ENCODE data around the gene GPR55.

Gene GPR55

GRCh38 chr2:230952226-230952956 is 27.3 kb upstream of the GPR55 start:
- no peak for DNase-seq
- no peaks in the 10 kb centered on the region for H3K27me3 ChIP-seq (replicated peaks; ENCODE audit: insufficient read depth, low read length)
- no peaks in the 10 kb centered on the region for H4K20me1 ChIP-seq (ENCODE audit: insufficient read depth, low read length)
- no peak overlapping the region for H3K9ac ChIP-seq (ENCODE audit: low read length)
- no peak overlapping the region for H3K27ac ChIP-seq (ENCODE audit: low read length)
- H2AFZ ChIP-seq (ENCODE audit: low read length), result no peak overlapping the region
- H3K36me3 ChIP-seq (replicated peaks; ENCODE audit: insufficient read depth, low read length), result no peaks in the 10 kb centered on the region
- H3F3A ChIP-seq (ENCODE audit: insufficient read depth, low read length), result peaks cover 11% of the 10 kb centered on the region
- H3K9me2 ChIP-seq (replicated peaks; ENCODE audit: insufficient read depth, low read length), result no peaks in the 10 kb centered on the region
- no peak overlapping the region for H3K4me2 ChIP-seq (ENCODE audit: low read depth, low read length)
- H3K4me1 ChIP-seq (ENCODE audit: low read length), result 0 out of 2 replicates have a peak, but pooled peaks cover 3% of the 10 kb centered on the region
- no peaks in the 10 kb centered on the region for H3K79me2 ChIP-seq (ENCODE audit: low read length)
- no peak for TF ChIP-seq CTCF (IDR thresholded peaks at IDR 0.05; ENCODE audit: low read length)
- TF ChIP-seq EZH2phosphoT487 (IDR thresholded peaks at IDR 0.05; ENCODE audit: low read length), result no peak
- no peak for TF ChIP-seq EZH2 (optimal IDR thresholded peaks at IDR 0.05; ENCODE audit: low read depth, low read length)
- no peaks in the 10 kb centered on the region for H3K9me3 ChIP-seq (replicated peaks; ENCODE audit: insufficient read depth, low read length)
- no peak overlapping the region for H3K4me3 ChIP-seq (ENCODE audit: low read length)

GRCh38 chr2:230951396-230951795 is 26.4 kb upstream of the GPR55 start:
- no peaks in the 10 kb centered on the region for H3K79me2 ChIP-seq (ENCODE audit: low read length)
- H3K4me3 ChIP-seq (ENCODE audit: low read length), result no peak overlapping the region
- H3K27me3 ChIP-seq (replicated peaks; ENCODE audit: insufficient read depth, low read length), result no peaks in the 10 kb centered on the region
- no peak for DNase-seq
- TF ChIP-seq EZH2 (optimal IDR thresholded peaks at IDR 0.05; ENCODE audit: low read depth, low read length) (no peak), EZH2phosphoT487 (IDR thresholded peaks at IDR 0.05; ENCODE audit: low read length) (no peak), CTCF (IDR thresholded peaks at IDR 0.05; ENCODE audit: low read length) (no peak)
- peaks cover 1% of the 10 kb centered on the region; the same call in 1 of the 2 replicates for H3F3A ChIP-seq (ENCODE audit: insufficient read depth, low read length)
- H3K9me3 ChIP-seq (replicated peaks; ENCODE audit: insufficient read depth, low read length), result no peaks in the 10 kb centered on the region
- no peaks in the 10 kb centered on the region for H3K9me2 ChIP-seq (replicated peaks; ENCODE audit: insufficient read depth, low read length)
- H3K9ac ChIP-seq (ENCODE audit: low read length), result no peak overlapping the region
- H3K36me3 ChIP-seq (replicated peaks; ENCODE audit: insufficient read depth, low read length), result no peaks in the 10 kb centered on the region
- H3K4me2 ChIP-seq (ENCODE audit: low read depth, low read length), result no peak overlapping the region
- no peak overlapping the region for H3K27ac ChIP-seq (ENCODE audit: low read length)
- H2AFZ ChIP-seq (ENCODE audit: low read length), result no peak overlapping the region
- H3K4me1 ChIP-seq (ENCODE audit: low read length), result 0 out of 2 replicates have a peak, but pooled peaks cover under 1% of the 10 kb centered on the region
- no peaks in the 10 kb centered on the region for H4K20me1 ChIP-seq (ENCODE audit: insufficient read depth, low read length)

- H2AFZ ChIP-seq (ENCODE audit: low read length), result no peak overlapping the region
- H3K27ac ChIP-seq (ENCODE audit: low read length), result no peak overlapping the region
- TF ChIP-seq EZH2 (optimal IDR thresholded peaks at IDR 0.05; ENCODE audit: low read depth, low read length) (no peak), EZH2phosphoT487 (IDR thresholded peaks at IDR 0.05; ENCODE audit: low read length) (no peak), CTCF (IDR thresholded peaks at IDR 0.05; ENCODE audit: low read length) (no peak)
- H3K4me1 ChIP-seq (ENCODE audit: low read length), result no peaks in the 10 kb centered on the region
- no peaks in the 10 kb centered on the region for H4K20me1 ChIP-seq (ENCODE audit: insufficient read depth, low read length)
- no peaks in the 10 kb centered on the region for H3K27me3 ChIP-seq (replicated peaks; ENCODE audit: insufficient read depth, low read length)
- no peaks in the 10 kb centered on the region for H3K9me2 ChIP-seq (replicated peaks; ENCODE audit: insufficient read depth, low read length)
- H3K9me3 ChIP-seq (replicated peaks; ENCODE audit: insufficient read depth, low read length), result no peaks in the 10 kb centered on the region
- H3K36me3 ChIP-seq (replicated peaks; ENCODE audit: insufficient read depth, low read length), result no peaks in the 10 kb centered on the region
- H3K4me2 ChIP-seq (ENCODE audit: low read depth, low read length), result no peak overlapping the region
- no peaks in the 10 kb centered on the region for H3F3A ChIP-seq (ENCODE audit: insufficient read depth, low read length)
- no peak overlapping the region for H3K4me3 ChIP-seq (ENCODE audit: low read length)
- no peak for DNase-seq
- H3K79me2 ChIP-seq (ENCODE audit: low read length), result no peaks in the 10 kb centered on the region
- no peak overlapping the region for H3K9ac ChIP-seq (ENCODE audit: low read length)
These were observed 25.9 kb upstream of the GPR55 start for GRCh38 chr2:230950874-230951339.
